ENCODE results near the gene SPOCK1.

SPOCK1 gene

GRCh38 chr5:137360607-137361006, 138.5 kb downstream of the SPOCK1 start:
- ChIA-PET CTCF (no interaction called here), POLR2A (no interaction called here)
- no peak for DNase-seq (ENCODE audit: extremely low spot score)

GRCh38 chr5:137359941-137360340, 139.2 kb downstream of the SPOCK1 start:
- ChIA-PET CTCF (interaction anchor here (1.0 kb wide), 1 partner anchor 11 kb away, joined by 3 read pairs; no protein-coding TSS in a partner anchor), POLR2A (no interaction called here)
- DNase-seq (ENCODE audit: extremely low spot score) = no peak
- no peak for TF ChIP-seq CTCF (IDR thresholded peaks at IDR 0.05; ENCODE audit: control extremely low read depth, extremely low read depth, low read depth, missing control alignments)

More at GRCh38 chr5:137360607-137361006, 138.5 kb downstream of the SPOCK1 start:
- no peak for TF ChIP-seq CTCF (IDR thresholded peaks at IDR 0.05; ENCODE audit: control extremely low read depth, extremely low read depth, low read depth, missing control alignments)

- no peak for DNase-seq (ENCODE audit: extremely low spot score)
- POLR2A ChIA-PET = no interaction called here
- CTCF ChIA-PET = interaction anchor here (1.0 to 1.1 kb wide), 2 partner anchors 12 to 38 kb away, joined by 3 read pairs; no protein-coding TSS in a partner anchor
- TF ChIP-seq CTCF (IDR thresholded peaks at IDR 0.05; ENCODE audit: control extremely low read depth, extremely low read depth, low read depth, missing control alignments) = no peak
Measured at GRCh38 chr5:137357436-137357835, 141.7 kb downstream of the SPOCK1 start.

- TF ChIP-seq CTCF (IDR thresholded peaks at IDR 0.05; ENCODE audit: control extremely low read depth, extremely low read depth, low read depth, missing control alignments) = no peak
- ChIA-PET POLR2A (no interaction called here), CTCF (interaction anchor here (0.9 to 1.0 kb wide), 2 partner anchors 36 to 125 kb away, joined by 3 read pairs; no protein-coding TSS in a partner anchor)
- DNase-seq (ENCODE audit: extremely low spot score) = no peak
Measured at GRCh38 chr5:137356127-137356526, 143.0 kb downstream of the SPOCK1 start.

GRCh38 chr5:137355708-137356107, 143.4 kb downstream of the SPOCK1 start:
- no peak for TF ChIP-seq CTCF (IDR thresholded peaks at IDR 0.05; ENCODE audit: control extremely low read depth, extremely low read depth, low read depth, missing control alignments)
- CTCF ChIA-PET = interaction anchor here (0.9 kb wide), 1 partner anchor 126 kb away, joined by 3 read pairs; no protein-coding TSS in a partner anchor
- POLR2A ChIA-PET = no interaction called here
- DNase-seq (ENCODE audit: extremely low spot score) = no peak

- ChIA-PET CTCF (interaction anchor here (1.4 kb wide), 1 partner anchor 10 kb away, joined by 4 read pairs; no protein-coding TSS in a partner anchor), POLR2A (no interaction called here)
- TF ChIP-seq CTCF (IDR thresholded peaks at IDR 0.05; ENCODE audit: control extremely low read depth, extremely low read depth, low read depth, missing control alignments) = no peak
- DNase-seq (ENCODE audit: extremely low spot score) = no peak
Measured at GRCh38 chr5:137352095-137352494, 147.0 kb downstream of the SPOCK1 start.

Data from GM10248 (cell line).